ENCODE measurements around the gene ATRN.

The ATRN gene

GRCh38 chr20:3430376-3431069 is 40.3 kb upstream of the ATRN start:
- H4K8ac ChIP-seq (ENCODE audit: low read depth, low read length): no peak overlapping the region
- no peak overlapping the region for H2BK120ac ChIP-seq (ENCODE audit: insufficient read depth, low read length, poor library complexity)
- H3K14ac ChIP-seq (ENCODE audit: low read length): no peak overlapping the region
- no peak overlapping the region for H3K23ac ChIP-seq (ENCODE audit: low read length)
- no peak overlapping the region for H4K12ac ChIP-seq (ENCODE audit: low read depth, low read length)
- no peak overlapping the region for H3K4ac ChIP-seq (ENCODE audit: low read depth, low read length)
- H2AK5ac ChIP-seq (ENCODE audit: low read length): no peak overlapping the region
- H3K27ac ChIP-seq (ENCODE audit: low read depth, low read length): no peak overlapping the region
- no peak for DNase-seq
- no peak overlapping the region for H2BK12ac ChIP-seq (ENCODE audit: low read length)
- no peaks in the 10 kb centered on the region for H3K79me1 ChIP-seq (ENCODE audit: low read length)
- no CpG with 5 or more reads among the region's 14 CpGs for WGBS (ENCODE audit: extremely low coverage, insufficient coverage, insufficient read length)
- no peaks in the 10 kb centered on the region for H3K36me3 ChIP-seq (ENCODE audit: control insufficient read depth in 1 of 2, insufficient read depth in 2 of 2, low read length in 2 of 2)
- H3K4me3 ChIP-seq (ENCODE audit: low read depth, low read length): no peak overlapping the region
- no peaks in the 10 kb centered on the region for H3K79me2 ChIP-seq (ENCODE audit: control insufficient read depth, insufficient read depth, low read length, poor library complexity)
- H2AFZ ChIP-seq (ENCODE audit: insufficient read depth, low read length, poor library complexity): no peak overlapping the region
- no peak overlapping the region for H4K91ac ChIP-seq (ENCODE audit: low read depth, low read length)
- H3K9ac ChIP-seq (ENCODE audit: low read length): no peak overlapping the region
- H3K4me2 ChIP-seq (ENCODE audit: low read length): no peak overlapping the region
- H3K4me1 ChIP-seq (ENCODE audit: control insufficient read depth in 1 of 2, insufficient read depth in 2 of 2, low read length in 2 of 2): no peaks in the 10 kb centered on the region
- H2BK5ac ChIP-seq (ENCODE audit: low read depth, low read length, poor library complexity): no peak overlapping the region
- H3K27me3 ChIP-seq (ENCODE audit: insufficient read depth, low read length): no peaks in the 10 kb centered on the region
- H3K18ac ChIP-seq (ENCODE audit: low read length): no peak overlapping the region
- no peaks in the 10 kb centered on the region for H3K9me3 ChIP-seq (ENCODE audit: insufficient read depth, low read depth, low read length)

- no peak overlapping the region for H3K18ac ChIP-seq (ENCODE audit: low read length)
- no peak overlapping the region for H3K27ac ChIP-seq (ENCODE audit: low read depth, low read length)
- H2BK5ac ChIP-seq (ENCODE audit: low read depth, low read length, poor library complexity): no peak overlapping the region
- H3K14ac ChIP-seq (ENCODE audit: low read length): no peak overlapping the region
- H2BK12ac ChIP-seq (ENCODE audit: low read length): no peak overlapping the region
- H2BK120ac ChIP-seq (ENCODE audit: insufficient read depth, low read length, poor library complexity): no peak overlapping the region
- no peak for DNase-seq
- no peaks in the 10 kb centered on the region for H3K9me3 ChIP-seq (ENCODE audit: insufficient read depth, low read depth, low read length)
- WGBS (ENCODE audit: extremely low coverage, insufficient coverage, insufficient read length): no CpG with 5 or more reads among the region's 4 CpGs
- no peaks in the 10 kb centered on the region for H3K4me1 ChIP-seq (ENCODE audit: control insufficient read depth in 1 of 2, insufficient read depth in 2 of 2, low read length in 2 of 2)
- H3K79me2 ChIP-seq (ENCODE audit: control insufficient read depth, insufficient read depth, low read length, poor library complexity): no peaks in the 10 kb centered on the region
- no peak overlapping the region for H2AFZ ChIP-seq (ENCODE audit: insufficient read depth, low read length, poor library complexity)
- H3K4me3 ChIP-seq (ENCODE audit: low read depth, low read length): no peak overlapping the region
- H3K4ac ChIP-seq (ENCODE audit: low read depth, low read length): no peak overlapping the region
- H3K4me2 ChIP-seq (ENCODE audit: low read length): no peak overlapping the region
- H4K91ac ChIP-seq (ENCODE audit: low read depth, low read length): no peak overlapping the region
- H3K36me3 ChIP-seq (ENCODE audit: control insufficient read depth in 1 of 2, insufficient read depth in 2 of 2, low read length in 2 of 2): no peaks in the 10 kb centered on the region
- H4K8ac ChIP-seq (ENCODE audit: low read depth, low read length): no peak overlapping the region
- H3K27me3 ChIP-seq (ENCODE audit: insufficient read depth, low read length): no peaks in the 10 kb centered on the region
- no peak overlapping the region for H4K12ac ChIP-seq (ENCODE audit: low read depth, low read length)
- H3K79me1 ChIP-seq (ENCODE audit: low read length): no peaks in the 10 kb centered on the region
- H2AK5ac ChIP-seq (ENCODE audit: low read length): no peak overlapping the region
- H3K23ac ChIP-seq (ENCODE audit: low read length): no peak overlapping the region
- no peak overlapping the region for H3K9ac ChIP-seq (ENCODE audit: low read length)
These were observed 39.7 kb upstream of the ATRN start for GRCh38 chr20:3431109-3431508.

- no peak for DNase-seq
- H3K4me1 ChIP-seq (ENCODE audit: control insufficient read depth in 1 of 2, insufficient read depth in 2 of 2, low read length in 2 of 2): no peaks in the 10 kb centered on the region
- no peak overlapping the region for H3K18ac ChIP-seq (ENCODE audit: low read length)
- no peak overlapping the region for H2AFZ ChIP-seq (ENCODE audit: insufficient read depth, low read length, poor library complexity)
- no peak overlapping the region for H3K14ac ChIP-seq (ENCODE audit: low read length)
- H3K9ac ChIP-seq (ENCODE audit: low read length): no peak overlapping the region
- no peaks in the 10 kb centered on the region for H3K27me3 ChIP-seq (ENCODE audit: insufficient read depth, low read length)
- no peaks in the 10 kb centered on the region for H3K9me3 ChIP-seq (ENCODE audit: insufficient read depth, low read depth, low read length)
- no peak overlapping the region for H2BK5ac ChIP-seq (ENCODE audit: low read depth, low read length, poor library complexity)
- no peak overlapping the region for H2BK12ac ChIP-seq (ENCODE audit: low read length)
- H3K4me3 ChIP-seq (ENCODE audit: low read depth, low read length): no peak overlapping the region
- H3K4me2 ChIP-seq (ENCODE audit: low read length): no peak overlapping the region
- no peak overlapping the region for H3K27ac ChIP-seq (ENCODE audit: low read depth, low read length)
- H4K8ac ChIP-seq (ENCODE audit: low read depth, low read length): no peak overlapping the region
- WGBS (ENCODE audit: extremely low coverage, insufficient coverage, insufficient read length): no CpG with 5 or more reads among the region's 3 CpGs
- H4K12ac ChIP-seq (ENCODE audit: low read depth, low read length): no peak overlapping the region
- no peaks in the 10 kb centered on the region for H3K79me1 ChIP-seq (ENCODE audit: low read length)
- no peak overlapping the region for H2BK120ac ChIP-seq (ENCODE audit: insufficient read depth, low read length, poor library complexity)
- no peak overlapping the region for H3K23ac ChIP-seq (ENCODE audit: low read length)
- no peak overlapping the region for H2AK5ac ChIP-seq (ENCODE audit: low read length)
- no peak overlapping the region for H3K4ac ChIP-seq (ENCODE audit: low read depth, low read length)
- no peaks in the 10 kb centered on the region for H3K79me2 ChIP-seq (ENCODE audit: control insufficient read depth, insufficient read depth, low read length, poor library complexity)
- no peaks in the 10 kb centered on the region for H3K36me3 ChIP-seq (ENCODE audit: control insufficient read depth in 1 of 2, insufficient read depth in 2 of 2, low read length in 2 of 2)
- no peak overlapping the region for H4K91ac ChIP-seq (ENCODE audit: low read depth, low read length)
These were observed 38.0 kb upstream of the ATRN start for GRCh38 chr20:3432844-3433243.

- Histone ChIP-seq H3K4me2 (ENCODE audit: low read length) (no peak overlapping the region), H3K9ac (ENCODE audit: low read length) (no peak overlapping the region), H4K8ac (ENCODE audit: low read depth, low read length) (no peak overlapping the region), H3K9me3 (ENCODE audit: insufficient read depth, low read depth, low read length) (no peaks in the 10 kb centered on the region), H2BK12ac (ENCODE audit: low read length) (no peak overlapping the region), H3K79me1 (ENCODE audit: low read length) (no peaks in the 10 kb centered on the region), H3K4me1 (ENCODE audit: control insufficient read depth in 1 of 2, insufficient read depth in 2 of 2, low read length in 2 of 2) (no peaks in the 10 kb centered on the region), H2BK5ac (ENCODE audit: low read depth, low read length, poor library complexity) (no peak overlapping the region), H4K91ac (ENCODE audit: low read depth, low read length) (no peak overlapping the region), H3K4me3 (ENCODE audit: low read depth, low read length) (no peak overlapping the region), H3K4ac (ENCODE audit: low read depth, low read length) (no peak overlapping the region), H2AK5ac (ENCODE audit: low read length) (no peak overlapping the region), H3K27me3 (ENCODE audit: insufficient read depth, low read length) (no peaks in the 10 kb centered on the region), H4K12ac (ENCODE audit: low read depth, low read length) (no peak overlapping the region), H3K23ac (ENCODE audit: low read length) (no peak overlapping the region), H3K79me2 (ENCODE audit: control insufficient read depth, insufficient read depth, low read length, poor library complexity) (no peaks in the 10 kb centered on the region), H3K18ac (ENCODE audit: low read length) (no peak overlapping the region), H2AFZ (ENCODE audit: insufficient read depth, low read length, poor library complexity) (no peak overlapping the region), H2BK120ac (ENCODE audit: insufficient read depth, low read length, poor library complexity) (no peak overlapping the region), H3K36me3 (ENCODE audit: control insufficient read depth in 1 of 2, insufficient read depth in 2 of 2, low read length in 2 of 2) (no peaks in the 10 kb centered on the region), H3K27ac (ENCODE audit: low read depth, low read length) (no peak overlapping the region), H3K14ac (ENCODE audit: low read length) (no peak overlapping the region)
- WGBS (ENCODE audit: extremely low coverage, insufficient coverage, insufficient read length): no CpG with 5 or more reads among the region's 3 CpGs
- no peak for DNase-seq
These were observed 37.1 kb upstream of the ATRN start for GRCh38 chr20:3433744-3434143.
